ENCODE measurements around the gene ABCC4.
"Not testable (repeated sequence)": the region's sequence is repeated elsewhere in the genome, so short reads cannot be mapped to it uniquely, and the experiment has no call there.

ABCC4 gene

DNA sequence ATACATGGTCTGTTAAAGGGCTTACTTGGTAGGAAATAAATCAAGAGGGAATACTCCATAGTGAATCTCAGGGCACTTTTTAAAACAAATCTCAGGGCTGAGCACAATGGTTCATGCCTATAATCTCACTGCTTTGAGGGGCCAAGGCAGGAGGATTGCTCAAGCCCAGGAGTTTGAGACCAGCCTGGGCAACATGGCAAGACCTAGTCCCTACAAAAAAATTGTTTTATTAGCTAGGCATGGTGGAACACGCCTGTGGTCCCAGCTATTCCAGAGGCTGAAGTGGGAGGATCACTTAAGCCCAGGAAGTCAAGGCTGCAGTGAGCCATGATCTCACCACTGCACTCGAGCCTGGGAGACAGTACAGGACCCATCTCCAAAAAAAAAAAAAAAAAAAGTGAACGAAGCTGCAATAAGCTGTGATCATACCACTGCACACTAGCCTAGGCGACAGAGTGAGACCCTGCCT lies 25.2 kb downstream of the ABCC4 start:
- DNase-seq (ENCODE audit: low spot score): no peak
- TF ChIP-seq, protein P1, sequence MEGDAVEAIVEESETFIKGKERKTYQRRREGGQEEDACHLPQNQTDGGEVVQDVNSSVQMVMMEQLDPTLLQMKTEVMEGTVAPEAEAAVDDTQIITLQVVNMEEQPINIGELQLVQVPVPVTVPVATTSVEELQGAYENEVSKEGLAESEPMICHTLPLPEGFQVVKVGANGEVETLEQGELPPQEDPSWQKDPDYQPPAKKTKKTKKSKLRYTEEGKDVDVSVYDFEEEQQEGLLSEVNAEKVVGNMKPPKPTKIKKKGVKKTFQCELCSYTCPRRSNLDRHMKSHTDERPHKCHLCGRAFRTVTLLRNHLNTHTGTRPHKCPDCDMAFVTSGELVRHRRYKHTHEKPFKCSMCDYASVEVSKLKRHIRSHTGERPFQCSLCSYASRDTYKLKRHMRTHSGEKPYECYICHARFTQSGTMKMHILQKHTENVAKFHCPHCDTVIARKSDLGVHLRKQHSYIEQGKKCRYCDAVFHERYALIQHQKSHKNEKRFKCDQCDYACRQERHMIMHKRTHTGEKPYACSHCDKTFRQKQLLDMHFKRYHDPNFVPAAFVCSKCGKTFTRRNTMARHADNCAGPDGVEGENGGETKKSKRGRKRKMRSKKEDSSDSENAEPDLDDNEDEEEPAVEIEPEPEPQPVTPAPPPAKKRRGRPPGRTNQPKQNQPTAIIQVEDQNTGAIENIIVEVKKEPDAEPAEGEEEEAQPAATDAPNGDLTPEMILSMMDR (IDR thresholded peaks at IDR 0.05; ENCODE audit: extremely low read depth, missing control alignments): no peak

DNA sequence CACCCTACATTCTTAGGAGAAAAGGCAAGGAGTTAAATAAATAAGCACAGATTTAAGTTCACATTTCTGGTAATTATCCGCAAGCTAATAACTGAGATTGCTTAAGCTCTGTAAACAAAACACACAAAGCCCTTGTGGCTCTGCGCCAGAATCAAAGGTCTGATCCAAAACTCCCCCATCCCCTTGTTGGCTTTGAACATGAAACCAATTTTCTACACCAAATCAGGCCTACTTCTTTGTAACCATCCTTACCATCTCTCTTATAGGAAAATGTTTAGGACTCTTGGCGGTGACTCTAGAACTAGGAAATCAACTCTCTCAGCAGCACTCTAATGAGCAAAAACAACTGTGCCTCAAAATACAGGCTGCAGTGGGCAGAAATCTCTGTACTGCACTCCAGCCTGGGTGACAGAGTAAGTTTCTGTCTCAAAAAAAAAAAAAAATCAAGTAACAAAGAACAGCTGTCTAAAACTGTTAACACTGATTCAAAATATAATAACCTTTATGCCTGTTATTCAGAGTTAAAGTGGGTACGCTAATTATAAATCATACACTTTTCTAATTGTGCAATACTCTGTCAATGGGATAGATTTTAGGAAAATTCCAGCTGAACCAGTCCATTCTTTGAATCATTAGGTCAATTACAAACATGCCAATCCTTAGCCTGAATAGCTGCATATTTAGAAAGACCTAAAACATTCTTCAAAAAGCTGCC lies 25.8 kb downstream of the ABCC4 start:
- TF ChIP-seq, protein P1 (IDR thresholded peaks at IDR 0.05; ENCODE audit: extremely low read depth, missing control alignments): no peak
- DNase-seq (ENCODE audit: low spot score): no peak

DNA sequence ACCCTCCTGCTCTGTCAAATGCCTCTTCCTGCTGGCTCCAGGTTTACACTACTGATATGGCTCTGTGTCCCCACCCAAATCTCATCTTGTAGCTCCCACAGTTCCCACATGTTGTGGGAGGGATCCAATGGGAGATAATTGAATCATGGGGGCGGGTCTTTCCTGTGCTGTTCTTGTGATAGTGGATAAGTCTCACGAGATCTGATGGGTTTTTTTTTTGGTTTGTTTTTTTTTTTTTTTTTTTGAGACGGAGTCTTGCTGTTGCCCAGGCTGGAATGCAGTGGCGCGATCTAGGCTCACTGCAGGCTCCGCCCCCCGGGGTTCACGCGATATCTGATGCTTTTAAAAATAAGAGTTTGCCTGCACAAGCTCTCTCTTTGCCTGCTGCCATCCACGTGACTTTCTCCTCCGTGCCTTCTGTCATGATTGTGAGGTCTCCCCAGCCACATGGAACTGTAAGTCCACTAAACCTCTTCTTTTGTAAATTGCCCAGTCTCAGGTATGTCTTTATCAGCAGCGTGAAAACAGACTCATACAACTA lies 27.6 kb downstream of the ABCC4 start:
- not testable (repeated sequence) for DNase-seq (ENCODE audit: low spot score)

DNA sequence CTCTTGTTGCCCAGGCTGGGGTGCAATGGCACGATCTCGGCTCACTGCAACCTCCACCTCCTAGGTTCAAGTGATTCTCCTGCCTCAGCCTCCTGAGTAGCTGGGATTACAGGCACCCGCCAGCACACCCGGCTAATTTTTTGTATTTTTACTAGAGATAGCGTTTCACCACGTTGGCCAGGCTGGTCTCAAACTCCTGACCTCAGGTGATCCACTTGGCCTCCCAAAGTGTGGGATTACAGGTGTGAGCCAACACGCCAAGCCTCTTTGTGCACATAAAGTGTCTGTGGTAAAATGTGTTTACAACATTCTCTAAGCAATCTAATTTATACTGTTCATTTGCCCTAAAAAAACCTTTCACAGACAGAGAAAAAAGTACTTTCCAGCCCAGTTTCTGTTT lies 29.2 kb downstream of the ABCC4 start:
- DNase-seq (ENCODE audit: low spot score): not testable (repeated sequence)

DNA sequence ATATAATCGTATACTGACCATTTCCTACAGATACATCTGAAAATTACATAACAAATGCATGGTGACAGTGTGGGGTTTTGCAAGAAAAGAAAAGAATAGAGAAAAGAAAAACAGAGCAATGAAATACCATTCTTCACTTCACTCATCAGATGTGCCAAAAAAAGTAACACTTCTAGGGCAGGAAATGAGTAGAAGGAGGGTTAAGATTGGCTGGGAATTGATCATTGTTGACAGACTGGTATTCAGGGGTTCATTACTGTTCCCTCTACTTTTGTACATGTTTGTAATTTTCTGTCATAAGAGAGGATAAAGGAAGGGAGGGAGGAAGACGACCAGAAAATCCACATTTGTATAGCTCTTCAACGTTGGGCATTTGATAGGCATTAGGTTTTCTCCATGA lies 31.5 kb downstream of the ABCC4 start:
- DNase-seq (ENCODE audit: low spot score): no peak
- TF ChIP-seq, protein P1 (IDR thresholded peaks at IDR 0.05; ENCODE audit: extremely low read depth, missing control alignments): no peak

DNA sequence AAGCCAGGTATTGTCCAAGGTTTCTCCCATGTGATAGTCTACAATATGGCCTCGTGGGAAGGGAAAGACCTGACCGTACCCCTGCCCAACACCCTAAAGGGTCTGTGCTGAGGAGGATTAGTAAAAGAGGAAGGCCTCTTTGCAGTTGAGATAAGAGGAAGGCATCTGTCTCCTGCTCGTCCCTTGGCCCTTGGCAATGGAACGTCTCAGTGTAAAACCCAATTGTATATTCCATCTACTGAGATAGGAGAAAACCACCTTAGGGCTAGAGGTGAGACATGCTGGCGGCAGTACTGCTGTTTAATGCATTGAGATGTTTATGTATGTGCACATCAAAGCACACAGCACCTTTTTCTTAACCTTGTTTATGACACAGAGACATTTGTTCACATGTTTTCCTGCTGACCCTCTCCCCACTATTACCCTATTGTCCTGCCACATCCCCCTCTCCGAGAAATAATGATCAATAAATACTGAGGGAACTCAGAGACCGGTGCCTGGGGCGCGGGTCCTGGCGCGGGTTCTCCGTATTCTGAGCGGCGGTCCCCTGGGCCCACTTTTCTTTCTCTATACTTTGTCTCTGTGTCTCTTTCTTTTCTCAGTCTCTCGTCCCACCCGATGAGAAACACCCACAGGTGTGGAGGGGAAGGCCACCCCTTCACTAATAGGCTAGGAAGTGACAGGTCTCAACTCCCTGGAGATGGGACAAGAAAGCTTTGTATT lies 32.7 kb downstream of the ABCC4 start:
- DNase-seq (ENCODE audit: low spot score): not testable (repeated sequence)

DNA sequence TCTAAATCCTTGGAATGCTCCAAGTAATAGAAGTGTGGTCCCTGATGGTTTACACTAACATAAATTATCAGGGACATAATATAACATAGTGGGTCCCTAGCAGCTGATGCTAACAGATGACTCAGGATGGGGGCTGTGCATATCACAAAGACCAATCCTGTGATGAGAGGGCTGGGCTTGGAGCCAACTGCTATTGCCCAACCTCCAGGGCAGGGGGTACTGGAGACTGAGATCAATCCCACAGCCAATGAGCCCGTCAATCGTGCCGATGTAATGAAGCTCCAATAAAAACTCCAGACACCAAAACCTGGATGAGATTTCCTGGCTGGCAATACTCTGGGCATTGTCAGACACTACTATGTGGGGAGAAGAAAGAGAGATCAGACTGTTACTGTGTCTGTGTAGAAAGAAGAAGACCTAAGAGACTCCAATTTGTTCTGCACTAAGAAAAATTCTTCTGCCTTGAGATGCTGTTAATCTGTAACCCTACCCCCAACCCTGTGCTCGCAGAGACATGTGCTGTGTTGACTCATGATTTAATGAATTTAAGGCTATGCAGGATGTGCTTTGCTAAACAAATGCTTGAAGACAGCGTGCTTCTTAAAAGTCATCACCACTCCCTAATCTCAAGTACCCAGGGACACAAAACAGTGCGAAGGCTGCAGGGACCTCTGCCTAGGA lies 33.4 kb downstream of the ABCC4 start:
- DNase-seq (ENCODE audit: low spot score): no peak
- TF ChIP-seq, protein P1 (IDR thresholded peaks at IDR 0.05; ENCODE audit: extremely low read depth, missing control alignments): no peak

DNA sequence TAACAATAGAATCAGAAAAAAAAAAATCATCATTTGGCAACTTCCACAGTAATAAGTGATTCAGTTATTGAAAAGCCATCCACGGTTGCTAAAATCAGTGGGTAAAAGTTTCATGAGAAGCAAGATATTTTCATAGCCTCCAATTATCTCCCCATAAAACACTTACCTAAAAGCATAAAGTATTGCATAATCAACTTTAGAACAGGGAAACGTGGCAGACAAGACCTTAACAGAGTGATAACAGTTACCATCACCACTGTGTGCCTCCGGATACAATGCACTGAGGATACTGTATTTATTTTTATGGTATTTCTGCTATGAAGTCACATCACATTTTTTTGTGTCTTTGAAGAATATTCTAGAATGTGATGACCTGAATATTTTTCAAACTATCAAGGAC lies 37.0 kb downstream of the ABCC4 start:
- TF ChIP-seq, protein P1 (IDR thresholded peaks at IDR 0.05; ENCODE audit: extremely low read depth, missing control alignments): no peak
- no peak for DNase-seq (ENCODE audit: low spot score)

Data from GM20000 (cell line).